A549 (cell line): ENCODE measurements around the gene POLR3C. TPM values are rescaled to one million over a fixed set of nuclear protein-coding genes. Genes with fewer than 3 reads are reported as not detected.
A peak's percentile ranks its signal among the peaks of the same experiment; 100 is the strongest.
"Not testable (repeated sequence)": the region's sequence is repeated elsewhere in the genome, so short reads cannot be mapped to it uniquely, and the experiment has no call there.

Experiments
- ATAC-seq, 2 experiments: fragments of 200-7000 bp in 1 of 2; fragments of >200 bp in 1 of 2; cut with Nextera tagmentation in 1 of 2; cut with Tn5 transposase in 1 of 2; 3 replicates each; pipeline versions ENCODE4 v1.8.0 to v1.9.1; 2018 to 2020; ENCODE audit warnings: mild to moderate bottlenecking in 1 of 2, moderate library complexity in 1 of 2
- CTCF ChIA-PET: fragments of 300-600 bp; sonication (Branson Sonifier 250); formaldehyde crosslinking; extraction: SDS; loops from one replicate; lab custom pipeline; 2021; ENCODE audit warnings: antibody characterized with exemption, inconsistent platforms; lab: Yijun Ruan, JAX
- POLR2A ChIA-PET: fragments of 350-600 bp; formaldehyde crosslinking; extraction: SDS; loops from one replicate; lab custom pipeline; 2021; ENCODE audit warnings: antibody characterized with exemption, inconsistent platforms; lab: Yijun Ruan, JAX
- DNase-seq, 2 experiments: peaks; one replicate each; pipeline versions ENCODE4 v3.0.0 to v3.0.0-alpha.2; 2011 to 2016; ENCODE audit warnings: low read depth in 1 of 2, low spot score in 1 of 2
- FAIRE-seq: peaks from 2 replicates; lab custom pipeline; 2011; peaks lifted over from hg19 to GRCh38; lab: Jason Lieb, UNC
- H3K27ac ChIP-seq, 2 experiments: fragments of >200 bp; sonication (Bioruptor Twin); formaldehyde crosslinking; 3 replicates each; pipeline ENCODE4 v1.5.1; 2016 to 2017
- H3K4me1 ChIP-seq: fragments of >200 bp; sonication (Bioruptor Twin); formaldehyde crosslinking; 3 replicates; pipeline ENCODE4 v1.6.1; 2016
- H3K4me2 ChIP-seq: fragments of >200 bp; sonication (Bioruptor Twin); formaldehyde crosslinking; 3 replicates; pipeline ENCODE4 v1.6.1; 2016
- H3K4me3 ChIP-seq: fragments of >200 bp; sonication (Bioruptor Twin); formaldehyde crosslinking; 3 replicates; pipeline ENCODE4 v1.5.1; 2016
- H3K9me3 ChIP-seq: fragments of >200 bp; sonication (Bioruptor Twin); formaldehyde crosslinking; 3 replicates; pipeline ENCODE4 v1.6.1; 2016
- CBX2 ChIP-seq: fragments of 200-600 bp; sonication (generic); IDR thresholded peaks from 2 replicates; pipeline ENCODE4 v1.6.1; 2016; ENCODE audit warnings: low read depth, mild to moderate bottlenecking, borderline replicate concordance
- ESRRA ChIP-seq: fragments of 150-350 bp; IDR thresholded peaks from 2 replicates; pipeline ENCODE4 v1.6.1; 2014; ENCODE audit warnings: mild to moderate bottlenecking, low read length, borderline replicate concordance
- GATA3 ChIP-seq: IDR thresholded peaks from 2 replicates; pipeline ENCODE4 v1.6.1; 2012; ENCODE audit warnings: borderline replicate concordance
- HOXB13 ChIP-seq: fragments of 250-450 bp; sonication (Bioruptor Pico); IDR thresholded peaks from 2 replicates; pipeline ENCODE4 v1.5.0; 2020; ENCODE audit warnings: low read depth, mild to moderate bottlenecking, moderate library complexity
- KDM5A ChIP-seq: fragments of 200-600 bp; sonication (generic); IDR thresholded peaks from 2 replicates; pipeline ENCODE4 v1.6.1; 2016; ENCODE audit warnings: antibody characterized with exemption, mild to moderate bottlenecking
- MYC ChIP-seq: IDR thresholded peaks from 2 replicates; pipeline ENCODE4 v1.6.1; 2012; ENCODE audit warnings: mild to moderate bottlenecking, inconsistent platforms, low read length, improper control_type of control experiment, borderline replicate concordance
- whole genome bisulfite sequencing: methylation state at CpG from one replicate; pipeline ENCODE4 v1.1.6; 2017; ENCODE audit errors: missing lambda C conversion rate; 5-methylcytosine and 5-hydroxymethylcytosine counted together
- polyA plus RNA-seq, 4 experiments: library from polyadenylated mRNA; depleted of rRNA in 3 of 4; stranded (reverse); fragments of >200 nt; fragmentation: RNase III in 1 of 4; extraction: RNeasy Plus Mini Kit Qiagen cat#74134 plus additional on column Dnase treatment in 1 of 4; gene quantifications; 2 replicates in 3 of 4; 3 replicates in 1 of 4; pipeline ENCODE4 v1.2.3, GENCODE V29; 2011 to 2017
- TF ChIP-seq, protein P1 (sequence below): fragments of 200-600 bp; sonication (generic); IDR thresholded peaks from 2 replicates; pipeline ENCODE4 v1.6.1; 2016; ENCODE audit warnings: antibody characterized with exemption, mild to moderate bottlenecking, moderate library complexity

Gene POLR3C
- polyA plus RNA-seq, 2 of the 4 experiments (the other 2 are of a cell fraction): 26.9 to 65.0 TPM

DNA sequence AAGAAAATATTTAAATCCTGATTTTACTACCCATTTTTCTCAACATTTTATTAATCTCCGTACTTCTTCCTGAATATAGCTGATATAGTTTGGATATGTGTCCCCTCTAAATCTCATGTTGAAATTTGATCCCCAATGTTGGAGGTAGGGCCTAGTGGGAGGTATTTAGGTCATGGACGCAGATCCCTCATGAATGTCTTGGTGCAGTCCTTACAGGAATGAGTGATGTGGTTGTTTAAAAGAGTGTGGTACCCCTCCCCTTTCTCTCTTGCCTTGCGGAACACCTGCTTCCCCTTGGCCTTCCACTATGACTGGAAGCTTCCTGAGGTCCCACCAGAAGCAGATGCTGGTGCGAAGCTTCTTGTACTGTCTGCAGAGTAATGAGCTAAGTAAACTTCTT lies 17.6 kb upstream of the POLR3C start:
- CTCF ChIA-PET: interaction anchor here (1.5 to 2.2 kb wide), 2 partner anchors 39 to 85 kb away, joined by 5 read pairs; partner anchors contain the start of gene NUDT17
- 93% methylated on average over 4 of the region's 4 CpGs for WGBS

DNA sequence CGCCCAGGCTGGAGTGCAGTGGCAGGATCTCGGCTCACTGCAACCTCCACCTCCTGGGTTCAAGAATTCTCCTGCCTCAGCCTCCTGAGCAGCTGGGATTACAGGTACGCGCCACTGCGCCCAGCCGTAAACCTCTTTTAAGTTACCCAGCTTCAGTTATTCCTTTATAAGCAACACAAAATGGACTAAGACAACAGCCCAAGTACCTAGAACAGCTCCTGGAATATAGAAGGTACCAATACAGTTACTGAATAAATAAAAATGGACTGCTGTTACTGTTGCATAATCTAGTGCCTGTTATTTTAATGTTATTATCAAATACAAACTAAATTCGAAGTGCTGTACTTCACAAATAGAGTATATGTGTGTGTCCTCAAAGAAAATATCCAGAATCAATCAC lies 17.2 kb upstream of the POLR3C start:
- H3K4me2 ChIP-seq: no peak overlapping the region
- no peak overlapping the region for H3K27ac ChIP-seq
- no peaks in the 10 kb centered on the region for H3K9me3 ChIP-seq
- FAIRE-seq: no peak
- TF ChIP-seq HOXB13 (CRISPR knock-in tag) (no peak), MYC (no peak)
- TF ChIP-seq, protein P1, sequence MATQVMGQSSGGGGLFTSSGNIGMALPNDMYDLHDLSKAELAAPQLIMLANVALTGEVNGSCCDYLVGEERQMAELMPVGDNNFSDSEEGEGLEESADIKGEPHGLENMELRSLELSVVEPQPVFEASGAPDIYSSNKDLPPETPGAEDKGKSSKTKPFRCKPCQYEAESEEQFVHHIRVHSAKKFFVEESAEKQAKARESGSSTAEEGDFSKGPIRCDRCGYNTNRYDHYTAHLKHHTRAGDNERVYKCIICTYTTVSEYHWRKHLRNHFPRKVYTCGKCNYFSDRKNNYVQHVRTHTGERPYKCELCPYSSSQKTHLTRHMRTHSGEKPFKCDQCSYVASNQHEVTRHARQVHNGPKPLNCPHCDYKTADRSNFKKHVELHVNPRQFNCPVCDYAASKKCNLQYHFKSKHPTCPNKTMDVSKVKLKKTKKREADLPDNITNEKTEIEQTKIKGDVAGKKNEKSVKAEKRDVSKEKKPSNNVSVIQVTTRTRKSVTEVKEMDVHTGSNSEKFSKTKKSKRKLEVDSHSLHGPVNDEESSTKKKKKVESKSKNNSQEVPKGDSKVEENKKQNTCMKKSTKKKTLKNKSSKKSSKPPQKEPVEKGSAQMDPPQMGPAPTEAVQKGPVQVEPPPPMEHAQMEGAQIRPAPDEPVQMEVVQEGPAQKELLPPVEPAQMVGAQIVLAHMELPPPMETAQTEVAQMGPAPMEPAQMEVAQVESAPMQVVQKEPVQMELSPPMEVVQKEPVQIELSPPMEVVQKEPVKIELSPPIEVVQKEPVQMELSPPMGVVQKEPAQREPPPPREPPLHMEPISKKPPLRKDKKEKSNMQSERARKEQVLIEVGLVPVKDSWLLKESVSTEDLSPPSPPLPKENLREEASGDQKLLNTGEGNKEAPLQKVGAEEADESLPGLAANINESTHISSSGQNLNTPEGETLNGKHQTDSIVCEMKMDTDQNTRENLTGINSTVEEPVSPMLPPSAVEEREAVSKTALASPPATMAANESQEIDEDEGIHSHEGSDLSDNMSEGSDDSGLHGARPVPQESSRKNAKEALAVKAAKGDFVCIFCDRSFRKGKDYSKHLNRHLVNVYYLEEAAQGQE: 0 out of 2 replicates have a peak, but pooled peaks have one; percentile 15
- TF ChIP-seq, all 56 proteins: peak for 1
- Histone ChIP-seq H3K4me3 (no peak overlapping the region), H3K4me1 (peaks cover 23% of the 10 kb centered on the region; the same call in 2 of the 3 replicates)
- DNase-seq: no peak
- 87% methylated on average over 7 of the region's 7 CpGs for WGBS
- CTCF ChIA-PET: interaction anchor here (1.5 to 2.2 kb wide), 2 partner anchors 39 to 85 kb away, joined by 5 read pairs; partner anchors contain the start of gene NUDT17
- no peak for ATAC-seq
- POLR2A ChIA-PET: no interaction called here

More for the DNA sequence above, 17.6 kb upstream of the POLR3C start:
- POLR2A ChIA-PET: no interaction called here
- DNase-seq: no peak
- TF ChIP-seq GATA3: no peak
- TF ChIP-seq CBX2: no peak
- TF ChIP-seq KDM5A: no peak
- TF ChIP-seq ESRRA: no peak
- TF ChIP-seq, all 56 proteins: peak for 0
- peaks cover 23% of the 10 kb centered on the region; the same call in 2 of the 3 replicates for H3K4me1 ChIP-seq
- no peak for FAIRE-seq
- H3K4me2 ChIP-seq: no peak overlapping the region
- ATAC-seq: no peak
- no peak overlapping the region for H3K27ac ChIP-seq
- no peak overlapping the region for H3K4me3 ChIP-seq
- no peaks in the 10 kb centered on the region for H3K9me3 ChIP-seq

DNA sequence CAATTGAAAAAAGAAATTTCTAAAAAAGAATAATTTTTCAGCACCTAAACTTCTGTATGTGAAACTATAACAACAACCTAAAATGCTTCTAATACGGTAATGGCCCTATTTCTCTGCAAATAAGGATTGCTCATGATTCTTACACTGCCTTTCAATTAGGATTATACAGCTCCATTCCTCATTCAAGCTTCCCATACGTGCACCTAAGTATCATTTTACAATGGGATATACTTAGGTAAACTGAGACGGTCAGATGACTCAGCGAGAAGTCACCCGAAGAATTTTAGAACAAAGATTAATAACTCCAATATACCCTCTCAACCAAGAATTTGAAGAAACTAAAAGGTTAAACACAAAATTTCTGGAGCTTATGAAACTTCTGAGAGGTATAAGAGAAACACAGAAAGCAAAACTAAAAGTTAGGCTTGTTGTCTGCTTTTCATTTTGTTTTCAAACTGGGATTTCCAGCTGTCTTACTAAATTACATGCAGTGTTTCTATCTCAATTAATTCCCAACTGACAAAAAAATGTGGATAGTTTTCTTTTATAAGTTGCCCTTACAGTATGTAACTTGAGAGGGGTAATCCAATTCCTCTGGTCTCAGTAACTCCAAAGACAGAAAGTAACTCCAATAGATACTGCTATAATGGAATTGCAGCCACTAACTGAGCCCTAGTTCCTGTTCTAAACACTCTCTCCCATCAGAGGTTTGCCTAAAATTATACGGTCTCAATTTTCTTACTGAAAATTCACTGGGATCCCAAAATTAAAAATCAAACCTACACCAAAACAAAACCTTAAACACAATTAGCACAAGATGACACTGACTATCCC lies 10.8 kb upstream of the POLR3C start:
- H3K4me2 ChIP-seq: peak overlapping the region; percentile 72
- 10% methylated on average over 6 of the region's 6 CpGs for WGBS
- FAIRE-seq, H3K4me3 ChIP-seq, POLR2A ChIA-PET, H3K9me3 ChIP-seq, DNase-seq, H3K4me1 ChIP-seq, CTCF ChIA-PET: not testable (repeated sequence)
- peak; percentile 62 to 67; a peak in 4 of 6 replicates for ATAC-seq
- peak overlapping the region; percentile 47 to 56; a peak in 4 of 6 replicates for H3K27ac ChIP-seq

GRCh38 chr1:145818095-145818494 lies 5.9 kb upstream of the POLR3C start:
- H3K4me1 ChIP-seq, POLR2A ChIA-PET, FAIRE-seq, H3K27ac ChIP-seq, DNase-seq, H3K4me3 ChIP-seq, H3K9me3 ChIP-seq, CTCF ChIA-PET: not testable (repeated sequence)
- peak overlapping the region; percentile 53; the same call in 2 of the 3 replicates for H3K4me2 ChIP-seq
- WGBS: 12% methylated on average over 2 of the region's 6 CpGs
- peak in 1 of 2 experiments; percentile 54; a peak in 3 of 6 replicates for ATAC-seq

DNA sequence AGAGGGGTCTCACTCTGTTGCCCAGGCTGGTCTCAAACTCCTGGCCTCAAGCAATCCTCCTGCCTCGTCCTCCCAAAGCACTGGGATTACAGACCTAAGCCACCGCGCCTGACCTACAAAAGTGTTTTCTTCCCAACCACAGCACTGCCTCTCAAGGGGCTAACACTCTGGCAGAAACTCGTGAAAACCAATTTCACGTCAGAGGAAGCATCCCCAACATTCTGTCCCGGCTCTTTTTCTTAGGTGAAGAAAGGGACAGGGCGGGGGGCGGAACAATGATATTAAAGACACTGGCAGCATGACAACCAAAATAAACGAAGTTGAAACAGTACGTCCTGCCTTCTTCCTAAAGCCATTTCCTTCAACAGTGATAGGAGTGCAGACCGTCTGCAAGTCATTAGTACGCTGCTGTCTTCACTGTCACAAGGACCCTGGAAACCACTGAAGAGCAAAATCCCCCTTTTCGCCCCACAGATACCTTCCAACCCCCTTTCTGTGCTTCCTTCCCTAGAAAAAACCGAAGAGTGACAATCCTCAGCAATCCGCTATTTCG lies 1.1 kb upstream of the POLR3C start:
- CTCF ChIA-PET, FAIRE-seq, ATAC-seq, H3K9me3 ChIP-seq, POLR2A ChIA-PET, DNase-seq: not testable (repeated sequence)
- Histone ChIP-seq H3K27ac (peak overlapping the region in 1 of 2 experiments; percentile 97; a peak in 1 of 6 replicates), H3K4me1 (peaks cover 12% of the 10 kb centered on the region), H3K4me2 (peak overlapping the region; percentile 57), H3K4me3 (peak overlapping the region; percentile 75; the same call in 1 of the 3 replicates)
- WGBS: 0% methylated on average over 3 of the region's 16 CpGs
